Dorsolateral prefrontal cortex (tissue), 118 donors: ENCODE data around the gene APBA2. TPM values are rescaled to one million over a fixed set of nuclear protein-coding genes. Genes with fewer than 3 reads are reported as not detected.

Source experiments
- total RNA-seq, 120 experiments: library from RNA; stranded (reverse); gene quantifications; one replicate each; pipeline versions ENCODE4 v1.2.3 to v1.2.4, GENCODE V29; 2022

The APBA2 gene
- total RNA-seq, 120 experiments from 2014 or later, result 90.7 to 210 (median 166) TPM

Other genes with a start within 250 kb of the APBA2 start
- 10 to 100 TPM in 2 of 120 experiments, 1 to 10 TPM in 118; 1.4 to 10.8 (median 4.4) TPM for gene GOLGA8M, start 173.6 kb upstream of the APBA2 start, total RNA-seq
- gene GOLGA6L7, start 37.3 kb upstream of the APBA2 start, total RNA-seq, result under 1 TPM in 1 of 120 experiments, not detected in 119; 0.45 TPM